ENCODE data around the gene COTL1.

GRCh38 chr16:84657229-84657837 is 39.5 kb upstream of the COTL1 start:
- TF ChIP-seq CTCF (IDR thresholded peaks at IDR 0.05) (no peak), POLR2A (IDR thresholded peaks at IDR 0.05; ENCODE audit: low read depth) (no peak), POLR2AphosphoS5 (IDR thresholded peaks at IDR 0.05) (no peak), EP300 (IDR thresholded peaks at IDR 0.05) (no peak)
